ENCODE data around the gene NCBP1.

GRCh38 chr9:97714435-97714834 is 80.8 kb downstream of the NCBP1 start:
- TF ChIP-seq CTCF (IDR thresholded peaks at IDR 0.05): no peak
- no peak for TF ChIP-seq RXRA (IDR thresholded peaks at IDR 0.05; ENCODE audit: borderline replicate concordance, low read depth)
- TF ChIP-seq FOXJ3 (CRISPR knock-in tag; IDR thresholded peaks at IDR 0.05): no peak
- no peak for TF ChIP-seq CHD2 (IDR thresholded peaks at IDR 0.05; ENCODE audit: low read length, partially characterized antibody)

All from SK-N-SH (cell line).